Osteoblast (primary cell): ENCODE measurements around the gene EIPR1. TPM values are rescaled to one million over a fixed set of nuclear protein-coding genes. Genes with fewer than 3 reads are reported as not detected.

Experiments used
- DNase-seq: peaks from one replicate; pipeline ENCODE4 v3.0.0; 2011; ENCODE audit warnings: low spot score, mixed read lengths; ENCODE audit not compliant: insufficient read length; ENCODE audit errors: missing footprints
- H2AFZ ChIP-seq: 2 replicates; pipeline ENCODE4 v1.6.0; 2011; ENCODE audit warnings: mild to moderate bottlenecking, low read length
- H3K27ac ChIP-seq: 2 replicates; pipeline ENCODE4 v1.5.1; 2011; ENCODE audit warnings: mild to moderate bottlenecking, low read depth, low read length, moderate library complexity
- H3K27me3 ChIP-seq: 2 replicates; pipeline ENCODE4 v1.6.0; 2012; ENCODE audit warnings: mild to moderate bottlenecking, control low read depth, inconsistent platforms, low read length, moderate library complexity; ENCODE audit not compliant: insufficient read depth
- H3K36me3 ChIP-seq: 2 replicates; pipeline ENCODE4 v1.5.1; 2011; ENCODE audit warnings: mild to moderate bottlenecking, low read length, control low read depth, moderate library complexity; ENCODE audit not compliant: insufficient read depth
- H3K4me1 ChIP-seq: 2 replicates; pipeline ENCODE4 v1.5.1; 2011; ENCODE audit warnings: mild to moderate bottlenecking, low read length, control low read depth, moderate library complexity; ENCODE audit not compliant: insufficient read depth
- H3K4me2 ChIP-seq: 2 replicates; pipeline ENCODE4 v1.6.0; 2011; ENCODE audit warnings: mild to moderate bottlenecking, low read length; ENCODE audit not compliant: insufficient read depth
- H3K4me3 ChIP-seq: fragments of 200-600 bp; sonication (generic); 3 replicates; pipeline ENCODE4 v1.5.1; 2012; ENCODE audit warnings: mild to moderate bottlenecking, low read length, inconsistent platforms; ENCODE audit not compliant: insufficient read depth
- H3K79me2 ChIP-seq: 2 replicates; pipeline ENCODE4 v1.6.0; 2012; ENCODE audit warnings: mild to moderate bottlenecking, low read length, control low read depth, inconsistent platforms; ENCODE audit not compliant: insufficient read depth
- H3K9me3 ChIP-seq: 2 replicates; pipeline ENCODE4 v1.5.1; 2011; ENCODE audit warnings: low read depth, low read length, control low read depth
- H4K20me1 ChIP-seq: 2 replicates; pipeline ENCODE4 v1.6.0; 2012; ENCODE audit warnings: mild to moderate bottlenecking, low read length, control low read depth; ENCODE audit not compliant: insufficient read depth
- total RNA-seq: library from RNA; depleted of rRNA; stranded (reverse); fragments of >200 nt; gene quantifications from 2 replicates; pipeline ENCODE4 v1.2.3, GENCODE V29; 2012
- TF ChIP-seq, protein P1 (sequence below): IDR thresholded peaks from 2 replicates; pipeline ENCODE4 v1.5.1; 2011; ENCODE audit warnings: mild to moderate bottlenecking, low read depth, low read length, moderate library complexity; ENCODE audit errors: extremely low read depth

Gene EIPR1
- total RNA-seq, 1 donor = 17.7 TPM

DNA sequence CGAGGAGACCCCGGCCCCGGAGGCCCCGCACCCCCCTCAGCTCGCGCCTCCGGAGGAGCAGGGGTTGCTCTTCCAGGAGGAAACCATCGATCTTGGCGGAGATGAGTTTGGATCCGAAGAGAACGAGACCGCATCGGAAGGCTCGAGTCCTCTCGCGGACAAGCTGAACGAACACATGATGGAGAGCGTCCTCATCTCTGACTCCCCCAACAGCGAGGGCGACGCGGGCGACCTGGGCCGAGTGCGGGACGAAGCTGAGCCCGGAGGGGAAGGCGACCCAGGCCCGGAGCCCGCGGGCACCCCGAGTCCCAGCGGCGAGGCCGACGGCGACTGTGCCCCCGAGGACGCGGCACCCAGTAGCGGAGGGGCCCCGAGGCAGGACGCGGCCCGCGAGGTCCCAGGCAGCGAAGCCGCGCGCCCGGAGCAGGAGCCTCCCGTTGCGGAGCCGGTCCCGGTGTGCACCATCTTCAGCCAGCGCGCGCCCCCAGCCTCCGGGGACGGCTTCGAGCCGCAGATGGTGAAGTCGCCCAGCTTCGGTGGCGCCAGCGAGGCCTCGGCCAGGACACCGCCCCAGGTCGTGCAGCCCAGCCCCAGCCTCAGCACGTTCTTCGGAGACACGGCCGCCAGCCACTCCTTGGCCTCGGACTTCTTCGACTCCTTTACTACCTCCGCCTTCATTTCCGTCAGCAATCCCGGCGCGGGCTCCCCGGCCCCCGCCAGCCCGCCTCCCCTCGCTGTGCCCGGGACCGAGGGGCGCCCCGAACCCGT lies 10.2 kb upstream of the EIPR1 start:
- Histone ChIP-seq H3K4me3 (no peak overlapping the region), H2AFZ (no peak overlapping the region), H3K27ac (no peak overlapping the region), H3K4me1 (no peaks in the 10 kb centered on the region), H4K20me1 (peaks cover 24% of the 10 kb centered on the region), H3K79me2 (peaks cover 87% of the 10 kb centered on the region), H3K36me3 (peaks cover 53% of the 10 kb centered on the region), H3K9me3 (no peaks in the 10 kb centered on the region), H3K27me3 (no peaks in the 10 kb centered on the region), H3K4me2 (no peak overlapping the region)
- no peak for DNase-seq
- TF ChIP-seq, protein P1, sequence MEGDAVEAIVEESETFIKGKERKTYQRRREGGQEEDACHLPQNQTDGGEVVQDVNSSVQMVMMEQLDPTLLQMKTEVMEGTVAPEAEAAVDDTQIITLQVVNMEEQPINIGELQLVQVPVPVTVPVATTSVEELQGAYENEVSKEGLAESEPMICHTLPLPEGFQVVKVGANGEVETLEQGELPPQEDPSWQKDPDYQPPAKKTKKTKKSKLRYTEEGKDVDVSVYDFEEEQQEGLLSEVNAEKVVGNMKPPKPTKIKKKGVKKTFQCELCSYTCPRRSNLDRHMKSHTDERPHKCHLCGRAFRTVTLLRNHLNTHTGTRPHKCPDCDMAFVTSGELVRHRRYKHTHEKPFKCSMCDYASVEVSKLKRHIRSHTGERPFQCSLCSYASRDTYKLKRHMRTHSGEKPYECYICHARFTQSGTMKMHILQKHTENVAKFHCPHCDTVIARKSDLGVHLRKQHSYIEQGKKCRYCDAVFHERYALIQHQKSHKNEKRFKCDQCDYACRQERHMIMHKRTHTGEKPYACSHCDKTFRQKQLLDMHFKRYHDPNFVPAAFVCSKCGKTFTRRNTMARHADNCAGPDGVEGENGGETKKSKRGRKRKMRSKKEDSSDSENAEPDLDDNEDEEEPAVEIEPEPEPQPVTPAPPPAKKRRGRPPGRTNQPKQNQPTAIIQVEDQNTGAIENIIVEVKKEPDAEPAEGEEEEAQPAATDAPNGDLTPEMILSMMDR = no peak

DNA sequence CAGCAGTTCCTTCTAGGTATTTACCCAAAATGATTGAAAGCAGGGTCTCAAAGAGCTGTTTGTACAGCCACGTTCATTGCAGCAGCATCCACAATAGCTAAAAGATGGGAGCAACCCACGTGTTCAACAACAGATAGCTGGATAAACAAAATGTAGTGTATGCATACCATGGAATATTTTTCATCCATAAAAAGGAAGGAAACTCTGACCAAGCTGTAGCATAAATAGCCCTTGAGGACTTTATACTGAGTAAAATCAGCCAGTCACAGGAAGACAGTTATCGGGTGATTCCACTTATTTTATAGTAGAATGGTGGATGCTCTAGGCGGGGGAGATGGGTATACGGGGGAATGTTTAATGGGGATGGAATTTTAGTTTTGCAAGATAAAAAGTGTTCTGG lies 9.4 kb upstream of the EIPR1 start:
- Histone ChIP-seq H4K20me1 (peaks cover 21% of the 10 kb centered on the region), H3K27ac (no peak overlapping the region), H3K36me3 (peaks cover 47% of the 10 kb centered on the region), H3K79me2 (peaks cover 85% of the 10 kb centered on the region), H3K27me3 (no peaks in the 10 kb centered on the region), H3K4me3 (no peak overlapping the region), H3K9me3 (no peaks in the 10 kb centered on the region), H3K4me2 (no peak overlapping the region), H2AFZ (no peak overlapping the region), H3K4me1 (no peaks in the 10 kb centered on the region)
- DNase-seq = no peak
- TF ChIP-seq, protein P1 = no peak

DNA sequence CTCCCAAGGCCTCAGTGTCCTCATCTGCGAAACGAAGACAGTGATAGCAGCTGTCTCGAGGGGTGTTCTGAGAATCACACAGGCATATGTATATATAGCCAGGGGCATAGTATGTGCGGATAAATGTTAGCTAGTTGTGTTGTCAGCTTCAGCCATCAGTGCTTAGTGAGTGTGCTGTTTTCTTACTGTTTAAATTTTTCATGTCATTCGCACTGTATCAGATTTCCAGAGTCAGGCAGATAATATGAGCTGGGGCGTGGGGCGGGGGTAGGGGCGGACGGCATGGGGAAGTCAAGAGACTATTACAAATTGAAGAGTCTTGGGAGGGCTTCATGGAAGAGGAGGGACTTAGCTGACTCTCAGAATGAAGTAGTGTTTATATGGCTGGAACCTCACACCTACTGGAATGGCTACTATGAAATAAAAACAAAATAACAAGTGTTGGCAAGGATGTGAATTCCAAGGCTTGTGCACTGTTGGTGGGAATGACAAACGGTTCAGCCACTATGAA lies 8.9 kb upstream of the EIPR1 start:
- Histone ChIP-seq H3K79me2 (peaks cover 84% of the 10 kb centered on the region), H2AFZ (no peak overlapping the region), H3K9me3 (no peaks in the 10 kb centered on the region), H4K20me1 (peaks cover 21% of the 10 kb centered on the region), H3K4me1 (no peaks in the 10 kb centered on the region), H3K27me3 (no peaks in the 10 kb centered on the region), H3K4me2 (no peak overlapping the region), H3K4me3 (no peak overlapping the region), H3K27ac (no peak overlapping the region), H3K36me3 (peaks cover 47% of the 10 kb centered on the region)
- TF ChIP-seq, protein P1 = no peak
- DNase-seq = no peak

DNA sequence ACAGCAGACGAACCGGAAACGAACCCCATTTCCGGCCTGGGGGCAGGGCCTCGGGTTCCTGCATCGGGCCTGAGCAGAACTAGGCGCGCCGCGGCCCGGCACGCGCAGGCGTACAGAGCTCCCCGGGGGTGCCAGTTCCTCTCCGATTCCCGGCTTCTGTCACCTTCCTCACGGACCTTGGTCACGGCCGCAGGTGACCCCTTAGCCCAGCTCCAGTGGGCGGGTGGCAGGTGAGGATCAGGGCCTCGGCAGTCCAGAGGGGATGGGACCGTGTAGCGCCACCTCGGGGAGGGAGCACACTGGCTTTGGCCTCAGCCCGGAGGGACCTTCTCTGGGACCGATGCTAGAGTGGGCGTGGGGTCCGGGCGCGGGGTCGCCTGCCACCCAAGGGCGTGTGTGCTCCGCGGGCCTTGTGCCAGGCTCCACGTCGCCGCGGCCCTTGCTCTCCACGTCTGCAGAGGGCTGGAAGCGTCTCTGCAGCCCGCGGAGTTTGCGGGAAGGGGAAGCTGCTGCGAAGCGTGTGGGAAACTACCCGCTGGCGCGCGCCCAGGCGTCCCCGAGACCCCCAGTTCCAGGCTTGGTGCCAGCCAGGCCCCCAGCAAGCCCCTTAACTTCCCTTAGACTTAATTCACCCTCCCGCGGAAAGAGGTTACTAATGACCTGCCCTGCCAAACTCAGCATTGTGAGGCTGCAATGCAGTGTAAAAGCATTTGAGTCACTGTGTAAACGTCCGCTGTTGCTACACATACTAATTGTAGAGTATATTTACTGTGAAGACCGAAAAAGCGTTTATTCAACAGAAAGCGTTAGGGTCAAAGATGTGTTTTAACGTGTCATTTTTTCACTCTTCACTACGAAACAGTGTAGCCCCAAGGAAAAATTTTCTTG lies 2.3 kb upstream of the EIPR1 start, which contains the start of gene TRAPPC12:
TRAPPC12 (plus strand) TSS at position 48 of the 888 bp plus-strand sequence. CDS start 7,930 bp downstream, outside the sequence.
- Histone ChIP-seq H3K27ac (peak within 1 kb of the TSS; percentile 93), H2AFZ (peak within 1 kb of the TSS; percentile 92), H3K36me3 (peaks cover 14% of the 10 kb centered on the region), H3K79me2 (peaks cover 66% of the 10 kb centered on the region), H3K4me1 (peaks cover 23% of the 10 kb centered on the region), H3K4me2 (peak within 1 kb of the TSS; percentile 93), H4K20me1 (peaks cover 3% of the 10 kb centered on the region), H3K4me3 (peak within 1 kb of the TSS; percentile 96), H3K9me3 (no peaks in the 10 kb centered on the region), H3K27me3 (no peaks in the 10 kb centered on the region)
- TF ChIP-seq, protein P1 = peak; percentile 38
- peak; percentile 95 for DNase-seq
